Mesenchymal stem cell (in vitro differentiated cells and primary cell): ENCODE results near the gene PDE4B.

Source experiments
- DNase-seq: peaks from one replicate; pipeline ENCODE4 v3.0.0-alpha.2; 2013
- H2AFZ ChIP-seq: one replicate; pipeline ENCODE4 v1.6.1; 2013; ENCODE audit warnings: low read depth, mild to moderate bottlenecking, control low read depth, inconsistent platforms, low read length, moderate library complexity
- H2AK5ac ChIP-seq: 2 replicates; pipeline ENCODE4 v1.6.1; 2013; ENCODE audit warnings: low read length, moderate library complexity, mild to moderate bottlenecking, inconsistent platforms; ENCODE audit not compliant: severe bottlenecking
- H2BK120ac ChIP-seq: one replicate; pipeline ENCODE4 v1.6.1; 2013; ENCODE audit warnings: low read depth, mild to moderate bottlenecking, inconsistent platforms, low read length, moderate library complexity
- H2BK12ac ChIP-seq, 2 experiments: one replicate each; pipeline ENCODE4 v1.6.1; 2013; ENCODE audit warnings: inconsistent platforms in 2 of 2, low read length in 2 of 2, mild to moderate bottlenecking in 2 of 2, moderate library complexity in 2 of 2, control low read depth in 1 of 2
- H2BK15ac ChIP-seq: one replicate; pipeline ENCODE4 v1.6.1; 2013; ENCODE audit warnings: mild to moderate bottlenecking, low read depth, inconsistent platforms; ENCODE audit not compliant: poor library complexity, severe bottlenecking
- H2BK5ac ChIP-seq: 2 replicates; pipeline ENCODE4 v1.6.1; 2013; ENCODE audit warnings: low read depth, mild to moderate bottlenecking, low read length, control low read depth, inconsistent platforms; ENCODE audit not compliant: poor library complexity, severe bottlenecking
- H3K14ac ChIP-seq, 2 experiments: one replicate each; pipeline ENCODE4 v1.6.1; 2013; ENCODE audit warnings: inconsistent platforms in 2 of 2, low read length in 2 of 2, control low read depth in 1 of 2, mild to moderate bottlenecking in 1 of 2, moderate library complexity in 1 of 2
- H3K18ac ChIP-seq, 2 experiments: one replicate each; pipeline ENCODE4 v1.6.1; 2013; ENCODE audit warnings: inconsistent platforms in 2 of 2, low read length in 2 of 2, control low read depth in 1 of 2, low read depth in 1 of 2, mild to moderate bottlenecking in 1 of 2
- H3K23ac ChIP-seq, 2 experiments: one replicate each; pipeline ENCODE4 v1.6.1; 2013; ENCODE audit warnings: inconsistent platforms in 2 of 2, low read length in 2 of 2, mild to moderate bottlenecking in 2 of 2, moderate library complexity in 2 of 2, control low read depth in 1 of 2
- H3K27ac ChIP-seq: 2 replicates; pipeline ENCODE4 v1.5.1; 2013; ENCODE audit warnings: mild to moderate bottlenecking, moderate library complexity, low read length, control low read depth, inconsistent platforms; ENCODE audit not compliant: poor library complexity, severe bottlenecking
- H3K27me3 ChIP-seq, 2 experiments: 2 replicates each; pipeline versions ENCODE4 v1.6.1 to v1.7.0; 2013; ENCODE audit warnings: low read length in 2 of 2, mild to moderate bottlenecking in 2 of 2, moderate library complexity in 2 of 2, control low read depth in 1 of 2, inconsistent platforms in 1 of 2; ENCODE audit not compliant: control insufficient read depth in 1 of 2, insufficient read depth in 1 of 2
- H3K36me3 ChIP-seq, 2 experiments: 2 replicates each; pipeline versions ENCODE4 v1.6.1 to v1.7.0; 2013; ENCODE audit warnings: low read length in 2 of 2, control low read depth in 1 of 2, inconsistent platforms in 1 of 2, low read depth in 1 of 2, mild to moderate bottlenecking in 1 of 2; ENCODE audit not compliant: insufficient read depth in 2 of 2, control insufficient read depth in 1 of 2
- H3K4ac ChIP-seq, 2 experiments: one replicate each; pipeline ENCODE4 v1.6.1; 2013; ENCODE audit warnings: inconsistent platforms in 2 of 2, low read length in 2 of 2, mild to moderate bottlenecking in 2 of 2, moderate library complexity in 2 of 2, control low read depth in 1 of 2, low read depth in 1 of 2
- H3K4me1 ChIP-seq: 2 replicates; pipeline ENCODE4 v1.6.1; 2013; ENCODE audit warnings: low read depth, low read length, control low read depth; ENCODE audit not compliant: control insufficient read depth, insufficient read depth
- H3K4me2 ChIP-seq: 2 replicates; pipeline ENCODE4 v1.6.1; 2013; ENCODE audit warnings: low read length, mild to moderate bottlenecking, inconsistent platforms; ENCODE audit not compliant: poor library complexity, severe bottlenecking
- H3K4me3 ChIP-seq, 2 experiments: 2 replicates each; pipeline versions ENCODE4 v1.5.1 to v1.7.0; 2013; ENCODE audit warnings: low read length in 2 of 2, mild to moderate bottlenecking in 2 of 2, control low read depth in 1 of 2, low read depth in 1 of 2; ENCODE audit not compliant: insufficient read depth in 1 of 2
- H3K79me1 ChIP-seq: replicated peaks from 2 replicates; pipeline ENCODE4 v1.6.1; 2013; ENCODE audit warnings: mild to moderate bottlenecking, control low read depth, low read length, inconsistent platforms; ENCODE audit not compliant: poor library complexity, severe bottlenecking
- H3K9ac ChIP-seq: 2 replicates; pipeline ENCODE4 v1.7.0; 2013; ENCODE audit warnings: mild to moderate bottlenecking, low read length, moderate library complexity
- H3K9me3 ChIP-seq: 2 replicates; pipeline ENCODE4 v1.7.0; 2013; ENCODE audit warnings: mild to moderate bottlenecking, low read length; ENCODE audit not compliant: control insufficient read depth
- H4K8ac ChIP-seq: one replicate; pipeline ENCODE4 v1.6.1; 2013; ENCODE audit warnings: inconsistent platforms, mild to moderate bottlenecking, low read length, moderate library complexity
- H4K91ac ChIP-seq: one replicate; pipeline ENCODE4 v1.6.1; 2013; ENCODE audit warnings: mild to moderate bottlenecking, low read length, inconsistent platforms
- WGBS: methylation state at CpG from one replicate; pipeline ENCODE4 v1.1.7; 2013; ENCODE audit warnings: mixed read lengths; 5-methylcytosine and 5-hydroxymethylcytosine counted together

Gene PDE4B

GRCh38 chr1:66226985-66227384, 434.3 kb downstream of the PDE4B start:
- WGBS, result 78% methylated on average over 1 of the region's 4 CpGs
- H3K79me1 ChIP-seq, result no peaks in the 10 kb centered on the region
- H2BK15ac ChIP-seq, result no peak overlapping the region
- no peak overlapping the region for H3K9ac ChIP-seq
- H3K4me2 ChIP-seq, result no peak overlapping the region
- no peak overlapping the region for H2AFZ ChIP-seq
- no peaks in the 10 kb centered on the region for H3K36me3 ChIP-seq
- H4K91ac ChIP-seq, result no peak overlapping the region
- H3K23ac ChIP-seq, result no peak overlapping the region
- H3K27me3 ChIP-seq, result peaks cover 0 to 8% of the 10 kb centered on the region in 2 experiments
- no peak overlapping the region for H3K14ac ChIP-seq
- H2BK5ac ChIP-seq, result no peak overlapping the region
- H2AK5ac ChIP-seq, result no peak overlapping the region
- no peaks in the 10 kb centered on the region for H3K4me1 ChIP-seq
- no peak for DNase-seq
- no peak overlapping the region for H2BK120ac ChIP-seq
- H2BK12ac ChIP-seq, result no peak overlapping the region
- H3K18ac ChIP-seq, result no peak overlapping the region
- H4K8ac ChIP-seq, result no peak overlapping the region
- H3K27ac ChIP-seq, result no peak overlapping the region
- H3K9me3 ChIP-seq, result no peaks in the 10 kb centered on the region
- no peak overlapping the region for H3K4me3 ChIP-seq
- no peak overlapping the region for H3K4ac ChIP-seq

GRCh38 chr1:66227966-66228365, 435.3 kb downstream of the PDE4B start:
- H3K9me3 ChIP-seq, result no peaks in the 10 kb centered on the region
- no peak overlapping the region for H2BK12ac ChIP-seq
- no peak overlapping the region for H3K14ac ChIP-seq
- H3K27me3 ChIP-seq, result peaks cover 0 to 8% of the 10 kb centered on the region in 2 experiments
- no peak for DNase-seq
- no peak overlapping the region for H3K4me3 ChIP-seq
- no peaks in the 10 kb centered on the region for H3K79me1 ChIP-seq
- no peak overlapping the region for H2BK5ac ChIP-seq
- H3K4me1 ChIP-seq, result no peaks in the 10 kb centered on the region
- H2AK5ac ChIP-seq, result no peak overlapping the region
- H3K27ac ChIP-seq, result no peak overlapping the region
- H2BK15ac ChIP-seq, result no peak overlapping the region
- no peak overlapping the region for H3K4me2 ChIP-seq
- WGBS, result 99% methylated on average over 2 of the region's 2 CpGs
- H2BK120ac ChIP-seq, result no peak overlapping the region
- no peaks in the 10 kb centered on the region for H3K36me3 ChIP-seq
- no peak overlapping the region for H3K4ac ChIP-seq
- H3K9ac ChIP-seq, result no peak overlapping the region
- H3K23ac ChIP-seq, result no peak overlapping the region
- no peak overlapping the region for H4K91ac ChIP-seq
- H3K18ac ChIP-seq, result no peak overlapping the region
- no peak overlapping the region for H4K8ac ChIP-seq
- no peak overlapping the region for H2AFZ ChIP-seq

GRCh38 chr1:66231217-66231616, 438.5 kb downstream of the PDE4B start:
- Histone ChIP-seq H3K27ac (no peak overlapping the region), H3K4me2 (no peak overlapping the region), H4K91ac (no peak overlapping the region), H4K8ac (no peak overlapping the region), H2BK12ac (no peak overlapping the region), H3K79me1 (no peaks in the 10 kb centered on the region), H3K14ac (no peak overlapping the region), H2AFZ (no peak overlapping the region), H2BK120ac (no peak overlapping the region), H3K4me3 (no peak overlapping the region), H3K18ac (no peak overlapping the region), H3K36me3 (no peaks in the 10 kb centered on the region), H3K23ac (no peak overlapping the region), H3K4me1 (no peaks in the 10 kb centered on the region), H2BK15ac (no peak overlapping the region), H3K9ac (no peak overlapping the region), H2BK5ac (no peak overlapping the region), H2AK5ac (no peak overlapping the region), H3K9me3 (no peaks in the 10 kb centered on the region), H3K4ac (no peak overlapping the region), H3K27me3 (no peaks in the 10 kb centered on the region)
- no peak for DNase-seq

GRCh38 chr1:66231681-66232463, 439.2 kb downstream of the PDE4B start:
- Histone ChIP-seq H3K9me3 (no peaks in the 10 kb centered on the region), H2AK5ac (no peak overlapping the region), H3K14ac (no peak overlapping the region), H3K4ac (no peak overlapping the region), H4K91ac (no peak overlapping the region), H3K18ac (no peak overlapping the region), H3K4me1 (no peaks in the 10 kb centered on the region), H4K8ac (no peak overlapping the region), H3K27ac (no peak overlapping the region), H3K4me3 (no peak overlapping the region), H2BK15ac (no peak overlapping the region), H3K36me3 (no peaks in the 10 kb centered on the region), H2BK120ac (no peak overlapping the region), H3K79me1 (no peaks in the 10 kb centered on the region), H3K9ac (no peak overlapping the region), H2BK12ac (no peak overlapping the region), H2BK5ac (no peak overlapping the region), H3K23ac (no peak overlapping the region), H3K27me3 (no peaks in the 10 kb centered on the region), H2AFZ (no peak overlapping the region), H3K4me2 (no peak overlapping the region)
- WGBS, result 99% methylated on average over 3 of the region's 5 CpGs
- DNase-seq, result no peak
